HT1080 (cell line): Measurements from ENCODE around the gene CTNNBIP1. TPM values are rescaled to one million over a fixed set of nuclear protein-coding genes. Genes with fewer than 3 reads are reported as not detected.
"Not testable (repeated sequence)": the region's sequence is repeated elsewhere in the genome, so short reads cannot be mapped to it uniquely, and the experiment has no call there.

ENCODE experiments used
- DNase-seq: peaks from one replicate; pipeline ENCODE4 v3.0.0-alpha.2; 2015; ENCODE audit warnings: low read depth
- polyA plus RNA-seq, 2 experiments: library from polyadenylated mRNA; depleted of rRNA; stranded (reverse); fragments of >200 nt; gene quantifications; 2 replicates each; pipeline ENCODE4 v1.2.3, GENCODE V29; 2015
- total RNA-seq: library from RNA; depleted of rRNA; stranded (reverse); fragments of >200 nt; shearing (Covaris generic); gene quantifications from 2 replicates; pipeline ENCODE4 v1.2.3, GENCODE V29; 2014; rRNA removed

CTNNBIP1 gene, protein sequence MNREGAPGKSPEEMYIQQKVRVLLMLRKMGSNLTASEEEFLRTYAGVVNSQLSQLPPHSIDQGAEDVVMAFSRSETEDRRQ
- total RNA-seq, result 32.2 and 33.3 TPM in 2 replicates
- 18.1 and 21.1 TPM in 2 replicates for polyA plus RNA-seq (2015; cell fraction: cytosol; rRNA removed)
- polyA plus RNA-seq (2015; cell fraction: nucleus; rRNA removed), result 7.4 and 8.7 TPM in 2 replicates

DNA sequence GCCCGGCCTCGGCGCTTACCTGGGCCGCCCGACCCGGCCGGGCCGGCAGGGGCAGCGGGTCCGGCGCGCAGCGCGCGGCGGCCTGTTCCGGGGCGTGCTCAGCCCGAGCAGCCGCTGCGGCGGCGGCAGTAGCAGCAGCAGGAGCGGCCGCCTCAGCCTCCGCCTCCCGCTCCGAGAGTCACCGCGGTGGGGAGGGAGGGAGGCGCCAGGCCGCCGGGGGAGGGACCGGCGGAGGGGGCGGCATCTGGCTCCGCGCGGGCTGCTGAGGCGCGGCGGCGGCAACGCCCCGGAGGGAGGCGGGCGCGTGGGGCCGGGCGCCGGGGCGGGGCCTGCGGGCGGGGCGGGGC, at the start of gene CTNNBIP1:
CTNNBIP1 (minus strand) TSS at position 194 of the 347 bp plus-strand sequence. CDS start 38,205 bp downstream, outside the sequence.
- DNase-seq, result no peak

DNA sequence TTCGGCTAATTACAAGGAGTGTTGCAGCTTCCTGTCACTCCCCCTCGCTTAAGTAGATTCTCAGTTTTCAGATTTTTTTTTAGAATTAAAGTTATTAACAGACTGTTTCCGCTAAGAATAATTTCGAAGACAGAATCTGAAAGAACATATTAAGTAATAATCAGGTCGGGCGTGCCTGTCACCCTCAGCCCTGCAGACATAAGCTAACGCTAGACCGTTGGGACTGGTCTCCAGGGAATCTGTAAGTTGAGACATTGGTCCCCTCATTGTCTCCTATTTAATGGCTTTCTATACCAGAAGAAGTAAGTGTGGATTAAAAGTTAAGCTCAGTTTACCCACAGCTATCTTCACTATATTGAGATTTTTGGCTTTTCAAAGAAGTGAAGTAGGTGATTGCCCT, 47.7 kb upstream of the CTNNBIP1 start:
- DNase-seq, result no peak

DNA sequence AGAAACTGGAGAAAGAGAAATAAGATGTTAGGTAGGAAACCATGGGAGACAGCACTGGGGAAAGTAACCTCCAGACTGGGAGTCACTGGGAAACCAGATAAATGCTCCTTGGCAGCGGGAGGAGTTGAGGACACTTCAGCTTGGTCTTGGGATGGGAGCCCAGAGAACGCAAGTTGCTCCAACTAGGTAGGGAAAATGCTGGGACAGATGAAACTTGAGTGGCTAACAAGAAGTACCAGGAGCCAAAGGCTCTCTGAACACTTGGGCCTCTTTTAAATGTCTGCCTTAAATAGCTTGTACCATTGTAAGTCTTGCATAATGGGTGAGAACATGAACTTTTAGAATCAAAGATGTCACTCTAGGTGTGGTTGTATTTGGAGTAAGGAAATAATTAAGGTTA, 36.2 kb upstream of the CTNNBIP1 start:
- DNase-seq, result no peak

DNA sequence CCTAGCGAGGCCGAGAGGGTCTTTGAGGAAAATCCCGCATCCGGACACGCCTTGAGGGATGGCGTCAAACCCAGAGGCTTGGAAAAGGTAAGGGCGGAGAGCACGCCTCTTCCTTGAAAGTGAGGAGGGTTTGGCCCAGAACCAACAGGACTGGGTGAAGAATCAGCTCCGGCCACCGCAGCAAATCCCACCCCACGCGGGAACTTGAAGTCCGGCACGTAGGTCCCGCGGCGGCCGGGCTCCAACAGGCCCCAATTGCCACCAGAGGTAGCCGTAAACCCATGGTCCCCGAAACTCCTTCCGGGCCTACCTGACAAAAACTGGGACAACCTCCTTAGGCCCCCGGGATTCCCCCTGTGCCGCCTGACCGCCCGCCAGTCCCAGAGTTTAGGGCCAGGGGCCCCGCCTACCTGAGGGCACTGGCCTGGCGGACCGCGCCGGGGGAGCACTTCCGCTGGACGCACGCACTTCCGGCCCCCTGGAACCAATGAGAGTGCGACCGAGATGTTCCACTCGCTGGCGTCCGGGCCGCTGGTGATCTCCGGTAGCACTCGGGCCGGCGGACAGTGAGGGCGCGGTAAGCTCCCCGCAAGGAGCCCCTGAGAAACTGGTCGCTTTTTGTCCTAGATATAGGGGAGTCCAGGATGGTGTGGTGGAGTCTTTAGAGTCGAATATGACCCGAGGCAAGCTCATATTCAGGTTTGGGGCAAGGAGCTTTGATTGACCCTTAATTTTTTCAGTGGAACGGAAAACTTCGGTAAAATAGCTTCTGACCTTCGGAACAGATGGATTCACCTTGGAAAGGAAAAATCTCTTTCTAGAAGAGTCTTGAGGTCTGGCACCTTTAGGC, 33.1 kb upstream of the CTNNBIP1 start, which contains the start of the genes LZIC and NMNAT1:
LZIC (minus strand) TSS at position 453 of the 850 bp plus-strand sequence. CDS start 6,772 bp downstream, outside the sequence.
NMNAT1 (plus strand) TSS at position 537 of the 850 bp plus-strand sequence. CDS start 28,599 bp downstream, outside the sequence.
- DNase-seq, result peak; percentile 89

DNA sequence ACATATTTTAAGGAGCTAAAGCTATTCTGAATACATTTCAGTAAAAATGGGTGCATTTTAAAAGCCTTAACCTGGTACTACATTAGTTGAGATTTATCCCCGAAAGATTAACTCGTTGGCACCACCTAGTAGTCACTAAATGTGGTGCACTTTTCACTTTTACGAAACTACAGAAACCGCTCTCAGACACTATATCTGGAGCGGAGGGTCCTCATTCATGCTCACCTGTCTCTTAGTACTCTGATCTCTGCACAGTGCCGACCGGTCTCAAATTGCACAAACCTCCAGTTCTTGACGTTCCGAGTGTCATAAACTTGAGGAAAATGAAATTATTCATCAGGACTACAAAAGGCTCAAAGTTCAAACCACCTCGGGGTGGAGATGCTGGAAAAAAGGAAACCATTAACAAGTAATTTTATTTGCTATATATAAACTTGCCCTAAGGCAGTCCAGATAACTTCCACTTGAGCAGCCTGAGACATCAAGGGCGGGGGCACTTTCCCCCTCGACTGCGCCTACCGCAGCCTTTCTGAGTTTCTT, 32.4 kb upstream of the CTNNBIP1 start:
- peak; percentile 60 for DNase-seq

DNA sequence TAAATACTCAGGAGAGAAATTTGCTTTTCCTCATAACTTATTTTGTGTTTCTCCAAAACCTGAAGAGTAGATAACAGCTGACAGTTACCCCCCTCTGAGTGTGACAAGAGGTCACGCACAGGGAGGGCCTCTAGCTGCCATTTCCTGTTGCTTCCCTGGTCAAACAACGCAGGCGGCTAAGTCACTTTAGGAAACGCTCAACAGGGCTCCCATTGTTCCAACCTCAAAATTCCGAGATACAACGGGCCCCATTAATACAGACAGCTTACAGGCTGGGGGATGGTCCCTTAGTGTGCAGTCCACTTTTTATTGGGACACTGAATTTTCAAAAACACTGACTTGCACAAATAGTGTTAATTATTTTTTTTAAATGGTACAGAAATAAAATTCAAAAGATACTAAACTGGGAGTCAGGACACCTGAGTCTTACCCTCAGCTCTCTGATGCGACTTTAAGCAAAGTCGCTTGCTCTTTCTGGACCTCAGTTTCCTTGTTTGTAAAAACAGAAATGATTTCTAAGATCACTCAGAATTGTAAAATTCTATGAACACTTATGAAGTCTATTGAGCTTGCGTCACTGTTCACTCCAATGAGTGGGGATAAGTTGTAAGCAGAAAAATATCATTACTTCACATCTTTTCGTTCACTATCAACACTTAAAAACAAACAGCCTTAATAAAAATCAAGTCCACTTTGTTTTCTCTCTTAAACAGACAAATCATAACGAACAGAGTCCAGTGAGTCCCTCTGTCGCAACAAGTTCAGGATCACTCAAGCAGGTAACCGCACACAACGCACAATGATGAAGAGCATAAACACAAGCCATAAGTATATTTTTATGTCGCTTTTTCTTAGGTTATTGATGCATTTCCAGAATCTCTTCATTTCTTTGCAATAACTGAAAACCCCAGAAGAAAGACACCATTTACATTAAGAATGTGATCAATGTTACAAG, 19.6 kb upstream of the CTNNBIP1 start:
- no peak for DNase-seq

DNA sequence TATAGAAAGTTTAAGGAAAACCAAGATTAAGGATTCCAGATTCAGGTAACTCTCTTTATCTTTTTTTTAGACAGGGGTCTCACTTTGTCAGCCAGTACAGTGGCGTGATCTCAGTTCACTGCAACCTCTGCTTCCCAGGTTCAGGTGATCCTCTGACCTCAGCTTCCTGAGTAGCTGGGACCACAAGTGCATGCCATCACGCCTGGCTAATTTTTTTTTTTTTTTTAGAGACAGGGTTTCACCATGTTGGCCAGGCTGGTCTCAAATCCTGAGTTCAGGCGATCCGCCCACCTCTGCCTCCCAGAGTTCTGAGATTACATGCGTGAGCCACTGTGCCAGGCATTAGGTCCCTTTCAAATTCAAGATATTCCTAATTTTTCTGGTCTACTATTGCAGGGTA, 17.2 kb upstream of the CTNNBIP1 start:
- DNase-seq, result no peak

DNA sequence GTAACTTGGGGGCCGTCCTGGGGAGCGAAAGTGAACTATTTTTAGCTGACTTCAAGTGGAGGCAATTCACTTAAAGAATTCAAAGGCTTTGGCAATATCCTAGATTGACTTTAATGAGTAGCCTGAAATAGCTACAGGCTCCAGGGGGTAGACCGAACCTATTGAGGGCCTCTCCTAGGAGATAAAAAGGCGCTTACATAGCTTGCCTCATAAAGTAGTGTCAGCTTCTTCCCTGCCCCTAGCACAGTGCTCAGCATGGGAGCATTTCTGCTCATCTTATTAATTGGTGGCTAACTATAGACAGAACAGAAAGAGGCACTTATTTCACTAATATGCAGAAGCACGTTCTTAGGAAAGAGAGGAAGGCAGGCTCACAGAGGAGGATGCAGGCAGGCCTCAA, 12.3 kb upstream of the CTNNBIP1 start:
- no peak for DNase-seq

DNA sequence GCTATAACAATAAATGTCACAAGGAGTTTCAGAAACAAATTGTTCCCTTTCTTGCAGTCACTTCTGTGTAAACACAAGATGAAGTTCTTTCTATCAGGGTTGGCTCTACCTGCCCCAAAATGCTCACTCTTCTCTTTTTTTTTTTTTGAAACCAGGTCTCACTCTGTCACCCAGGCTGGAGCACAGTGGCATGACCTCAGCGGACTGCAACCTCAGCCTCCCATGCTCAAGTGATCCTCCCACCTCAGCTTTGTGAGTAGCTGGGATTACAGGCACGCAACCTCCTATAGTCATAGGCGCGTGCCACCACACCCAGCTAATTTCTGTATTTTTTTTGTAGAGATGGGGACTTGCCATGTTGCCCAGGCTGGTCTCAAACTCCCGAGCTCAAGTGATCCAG, 10.5 kb upstream of the CTNNBIP1 start:
- no peak for DNase-seq

DNA sequence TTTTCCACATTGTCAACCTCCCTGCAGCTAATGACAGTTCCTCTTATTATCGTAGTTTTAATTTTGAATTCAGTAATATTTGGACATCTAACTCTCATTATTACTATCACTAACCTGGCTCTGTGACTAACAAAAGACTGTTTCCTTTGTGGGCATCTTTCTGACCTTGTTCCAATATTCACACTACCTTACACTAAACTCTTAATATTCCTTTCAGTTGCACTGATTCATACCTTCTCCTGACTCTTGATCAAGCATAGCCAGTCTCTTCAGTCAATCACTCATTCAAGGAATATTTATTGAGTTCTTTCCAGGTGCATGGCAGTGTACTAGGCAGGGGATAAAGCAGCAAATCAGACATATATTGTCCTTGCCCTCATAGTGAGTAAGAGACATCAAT, 7.8 kb upstream of the CTNNBIP1 start:
- no peak for DNase-seq

DNA sequence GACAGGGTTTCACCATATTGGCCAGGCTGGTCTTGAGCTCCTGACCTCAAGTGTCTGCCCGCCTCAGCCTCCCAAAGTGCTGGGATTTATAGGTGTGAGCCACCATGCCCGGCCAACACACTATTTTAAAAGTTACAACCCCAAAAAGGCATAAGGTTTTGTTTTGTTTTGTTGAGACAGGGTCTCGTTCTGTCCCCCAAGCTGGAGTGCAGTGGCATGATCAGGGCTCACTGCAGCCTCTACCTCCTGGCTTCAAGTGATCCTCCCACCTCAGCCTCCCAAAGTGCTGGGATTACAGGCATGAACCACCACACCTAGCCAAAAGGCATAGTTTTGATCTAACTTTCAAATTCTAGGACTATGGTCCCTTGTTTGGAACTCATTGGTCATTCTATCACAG, 7.4 kb upstream of the CTNNBIP1 start:
- DNase-seq, result not testable (repeated sequence)

DNA sequence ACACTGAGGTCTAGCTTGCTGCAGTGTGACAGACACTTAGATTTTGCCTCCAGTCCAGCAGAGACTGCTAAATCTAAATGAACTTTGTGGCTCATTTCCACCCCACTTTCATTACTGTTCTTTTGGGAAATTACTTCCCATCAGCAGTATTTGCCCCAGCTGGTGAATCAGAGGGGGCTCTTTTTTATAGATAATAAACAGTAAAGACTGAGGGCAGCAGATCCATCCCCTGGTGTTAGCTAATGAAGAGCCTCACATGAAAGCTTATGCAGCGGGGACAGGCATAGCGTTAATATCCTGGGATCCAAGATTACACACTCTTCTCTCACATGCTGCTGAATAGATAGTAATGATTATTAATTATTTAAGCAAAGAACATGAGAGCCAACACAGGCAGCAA, 6.4 kb upstream of the CTNNBIP1 start:
- no peak for DNase-seq

DNA sequence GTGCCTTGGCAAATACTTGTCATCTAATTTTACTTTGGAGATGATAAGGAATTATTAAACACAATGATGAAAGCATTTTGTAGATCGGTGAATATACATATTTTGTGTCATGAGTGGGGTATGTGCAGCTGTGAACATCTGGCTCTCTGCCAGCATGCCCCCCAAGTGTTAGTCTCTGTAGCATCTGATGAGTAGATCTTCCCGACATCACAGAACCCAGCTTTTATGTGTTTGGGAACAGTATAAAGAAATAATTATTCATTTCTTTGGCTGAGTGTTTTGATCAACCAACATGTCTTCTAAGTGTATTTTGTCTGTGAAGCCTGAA, 4.5 kb upstream of the CTNNBIP1 start:
- DNase-seq, result no peak

DNA sequence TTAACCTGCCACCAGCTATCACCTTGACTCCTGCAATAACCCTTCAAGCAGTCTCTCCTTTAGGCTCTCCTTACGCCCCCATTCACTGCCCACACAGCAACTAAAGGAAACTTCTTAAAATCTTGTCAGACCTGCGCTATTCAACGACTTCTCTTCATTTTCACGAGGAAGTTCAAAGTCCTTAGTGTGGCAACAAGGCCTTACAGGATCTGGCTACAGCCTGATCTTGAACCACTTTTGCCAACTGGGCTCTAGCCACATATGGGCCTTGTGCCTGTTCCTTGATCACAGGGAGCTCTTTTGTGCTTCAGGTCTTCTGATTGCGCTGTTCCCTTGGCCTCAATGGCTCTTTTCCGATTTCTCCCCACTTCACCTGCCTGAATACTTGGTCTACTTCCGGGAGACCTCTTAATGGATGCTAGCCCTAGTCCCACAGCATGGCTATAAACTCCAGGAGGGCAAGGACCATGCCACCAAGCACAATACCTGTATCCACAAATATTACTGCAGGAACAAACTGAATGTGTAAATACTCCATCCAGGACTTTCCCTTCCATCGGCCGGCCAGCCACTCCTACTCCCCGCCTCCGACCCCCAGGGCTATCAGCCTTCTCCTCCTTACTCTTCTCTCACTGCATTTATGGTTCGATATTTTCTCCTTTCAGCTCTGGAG, 2.3 kb upstream of the CTNNBIP1 start:
- no peak for DNase-seq

DNA sequence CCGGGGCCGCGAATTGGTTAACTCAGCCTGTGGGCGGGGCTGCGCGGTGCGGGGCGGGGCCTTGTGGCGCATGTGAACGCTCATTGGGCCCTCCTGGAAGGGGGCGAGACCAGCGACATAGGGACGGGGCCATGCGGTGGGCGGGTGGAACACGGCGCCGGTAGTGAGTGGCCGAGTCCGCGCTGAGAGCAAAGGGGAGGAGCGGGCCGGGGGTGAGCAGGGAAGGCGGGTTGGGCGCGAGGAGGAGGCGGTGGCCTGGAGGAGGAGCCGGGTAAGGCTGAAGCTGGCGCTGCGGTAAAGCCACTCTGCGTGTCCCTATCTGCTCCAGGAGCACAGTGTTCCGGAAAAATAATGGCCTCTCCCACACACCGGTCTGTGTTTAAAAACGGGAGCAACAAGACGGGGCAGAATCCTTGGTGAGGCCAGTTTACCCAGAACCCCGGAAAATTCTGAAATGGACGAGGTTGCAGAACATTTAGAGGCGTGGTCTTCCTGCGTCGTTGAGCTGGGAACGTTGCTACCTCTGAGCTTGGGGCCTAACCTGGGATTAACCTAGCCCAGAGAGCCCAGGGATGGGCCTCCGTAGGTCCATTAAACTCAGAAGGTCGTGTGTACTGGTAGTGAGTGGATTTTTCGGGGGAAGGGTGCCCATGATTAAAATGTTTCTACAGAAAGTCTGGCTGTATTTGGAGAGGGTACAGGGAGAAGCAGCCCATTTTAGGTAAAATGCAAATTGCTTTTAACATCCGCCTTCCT, 532 bp upstream of the CTNNBIP1 start:
- DNase-seq, result peak; percentile 97

DNA sequence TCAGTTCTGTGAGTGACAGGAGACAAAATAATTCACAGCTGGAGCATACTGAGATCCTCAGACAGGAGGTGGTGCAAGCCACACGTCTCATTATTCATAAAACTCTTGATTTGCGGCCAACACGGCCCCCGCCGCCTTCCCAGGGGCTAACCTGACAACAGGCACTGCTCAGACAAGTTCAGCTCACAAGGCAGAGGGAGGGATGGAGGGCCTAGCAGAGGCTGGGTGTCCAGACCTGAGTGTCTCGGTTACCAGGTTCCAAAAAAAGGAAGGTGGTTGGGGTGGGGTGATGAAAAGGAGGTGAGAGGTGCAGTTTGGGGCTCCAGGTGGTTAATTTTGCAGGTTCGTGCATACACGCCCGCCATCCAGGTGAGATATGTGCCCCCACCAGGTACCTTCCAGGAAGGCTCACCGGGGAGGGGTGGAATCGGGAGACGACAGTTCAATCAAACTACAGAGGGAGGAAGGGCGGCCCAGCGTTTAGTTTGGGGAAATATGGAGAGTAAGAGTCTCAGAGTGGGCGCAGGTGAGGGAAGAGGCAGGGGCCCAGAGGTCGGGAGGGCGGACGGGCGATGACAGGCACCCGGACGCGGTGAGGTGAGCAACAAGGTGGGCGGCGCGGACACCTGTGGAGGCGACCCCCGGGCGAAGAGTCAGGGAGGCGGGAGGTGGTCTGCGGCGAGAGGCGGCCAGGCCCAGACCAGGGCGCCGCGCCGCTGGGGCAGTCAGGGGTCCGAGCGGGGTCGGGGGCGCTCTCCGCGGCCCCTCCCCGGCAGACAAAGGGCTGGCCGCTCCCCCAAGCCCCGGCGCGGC, 629 bp downstream of the CTNNBIP1 start:
- DNase-seq, result peak; percentile 21

DNA sequence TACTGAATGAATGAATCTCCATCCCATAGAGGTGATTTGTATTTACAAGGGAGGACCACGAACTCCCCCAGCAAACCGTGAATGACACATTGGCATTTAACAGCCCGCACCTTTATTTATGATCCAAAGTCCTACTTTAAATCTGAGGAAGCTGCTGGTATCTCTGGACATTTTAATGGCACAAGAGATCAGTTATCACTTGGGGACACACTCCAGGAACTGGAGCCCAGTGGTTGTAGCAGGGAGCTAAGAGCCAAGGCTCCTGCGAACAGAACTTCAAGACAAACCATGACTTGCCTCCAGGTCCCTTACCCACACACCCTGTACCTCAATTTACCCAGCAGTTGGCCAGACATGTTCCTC, 1.2 kb downstream of the CTNNBIP1 start:
- no peak for DNase-seq

DNA sequence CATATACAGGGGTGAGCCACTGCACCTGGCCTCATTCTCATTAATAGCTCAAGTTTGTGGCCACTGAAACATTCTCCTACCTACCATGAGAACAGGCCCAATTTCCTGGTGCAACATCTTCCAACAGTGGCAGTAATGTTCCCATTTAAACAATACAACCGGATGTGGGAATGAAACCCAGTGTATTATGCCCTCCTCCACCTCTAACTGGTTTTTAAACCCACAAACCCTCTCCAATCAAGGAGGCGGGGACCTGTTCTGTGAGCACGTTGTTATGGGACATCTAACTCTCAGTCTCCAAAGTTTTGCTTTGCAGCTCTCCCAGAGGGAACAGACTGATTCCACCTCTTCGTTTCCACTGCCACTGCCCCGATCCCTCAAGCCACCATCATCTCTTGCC, 2.6 kb downstream of the CTNNBIP1 start:
- DNase-seq, result peak; percentile 51

DNA sequence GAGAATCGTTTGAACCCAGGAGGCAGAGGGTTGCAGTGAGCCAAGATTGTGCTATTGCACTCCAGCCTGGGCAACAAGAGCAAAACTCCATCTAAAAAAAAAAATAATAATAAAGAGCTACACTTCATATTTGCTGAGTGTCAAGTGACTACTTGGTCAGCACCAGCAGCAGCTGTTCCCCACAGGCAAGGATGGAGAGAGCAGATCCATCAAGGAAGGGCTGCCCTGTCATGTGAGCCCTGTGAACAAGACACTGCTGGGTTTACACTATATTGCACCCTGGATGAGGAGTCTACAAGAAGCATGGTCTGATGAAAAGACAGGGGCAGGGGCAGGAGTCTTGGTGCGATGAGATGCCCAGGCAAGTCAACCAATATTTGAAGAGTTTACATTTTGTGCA, 3.6 kb downstream of the CTNNBIP1 start:
- no peak for DNase-seq
